PC-9 (cell line): Measurements from ENCODE around the gene LYPLAL1.

Experiments
- CTCF ChIP-seq: fragments of 200-600 bp; sonication (generic); conservative IDR thresholded peaks from 2 replicates; pipeline ENCODE4 v1.6.1; 2017; ENCODE audit warnings: mixed run types, antibody characterized with exemption, mild to moderate bottlenecking, moderate library complexity
- EZH2 ChIP-seq: fragments of 200-600 bp; sonication (generic); IDR thresholded peaks from 2 replicates; pipeline ENCODE4 v1.8.0; 2017; ENCODE audit warnings: antibody characterized with exemption, low read depth

- TF ChIP-seq CTCF (no peak), EZH2 (no peak)
These were observed 54.4 kb downstream of the LYPLAL1 start for GRCh38 chr1:219228058-219228419.
